IPS-NIHi7 (cell line): ENCODE results near the gene MISFA.
"Not testable (repeated sequence)": the region's sequence is repeated elsewhere in the genome, so short reads cannot be mapped to it uniquely, and the experiment has no call there.

Source experiments
- DNase-seq: peaks from one replicate; pipeline ENCODE4 v3.0.0; 2012; ENCODE audit warnings: mixed read lengths; ENCODE audit errors: extremely low spot score

MISFA gene

DNA sequence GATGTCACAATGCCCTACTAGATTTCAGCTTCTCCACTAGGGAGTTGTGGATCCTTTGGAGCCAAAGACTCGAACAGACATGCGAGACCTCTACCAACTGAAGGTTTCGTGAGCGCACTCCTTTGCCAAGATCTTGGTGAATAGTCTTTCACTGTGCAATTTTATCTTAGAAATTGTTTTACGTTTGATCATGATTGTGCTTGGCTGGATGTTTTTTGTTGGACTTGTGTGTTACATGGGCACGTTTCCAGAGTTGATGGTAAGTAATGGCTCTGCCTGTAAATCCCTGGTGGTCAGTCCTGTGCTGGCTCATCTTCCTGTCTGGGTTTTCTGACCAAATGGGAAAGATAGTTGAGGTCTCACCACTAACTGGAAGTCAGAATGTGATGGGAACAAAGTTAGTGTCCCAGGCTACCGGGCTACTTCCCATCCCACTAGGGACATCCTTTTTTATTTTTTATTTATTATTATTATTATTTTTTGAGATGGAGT, at the start of gene MISFA:
Gene MISFA (plus strand): TSS at position 51 of the 492 bp plus-strand sequence. CDS start 140 bp downstream, at position 191.
- DNase-seq: no peak

DNA sequence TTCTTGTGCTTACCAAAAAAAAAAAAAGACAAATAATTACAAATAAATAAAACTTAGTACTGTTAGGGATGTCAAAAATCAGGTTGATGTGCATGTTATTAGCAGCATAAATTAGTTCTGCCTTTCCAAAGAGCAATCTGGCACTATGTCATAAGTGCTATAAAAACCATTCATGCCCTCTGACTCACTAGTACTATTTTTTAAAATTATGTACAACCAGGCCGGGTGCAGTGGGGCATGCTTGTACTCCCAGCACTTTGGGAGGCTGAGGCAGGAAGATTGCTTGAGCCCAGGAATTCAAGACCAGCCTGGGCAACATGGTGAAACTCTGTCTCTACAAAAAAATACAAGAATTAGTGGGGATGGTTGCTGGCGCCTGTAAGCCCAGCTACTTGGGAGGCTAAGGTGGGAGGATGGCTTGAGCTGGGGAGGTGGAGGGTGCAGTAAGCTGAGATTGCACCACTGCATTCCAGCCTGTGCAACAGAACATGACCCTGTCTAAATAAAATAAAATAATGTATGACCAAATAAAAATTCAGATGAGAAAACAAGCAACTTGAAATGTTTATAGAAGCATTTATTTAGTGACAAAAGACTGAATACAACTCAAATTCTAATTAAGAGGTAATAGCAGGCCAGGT, 36.4 kb upstream of the MISFA start:
- no peak for DNase-seq

DNA sequence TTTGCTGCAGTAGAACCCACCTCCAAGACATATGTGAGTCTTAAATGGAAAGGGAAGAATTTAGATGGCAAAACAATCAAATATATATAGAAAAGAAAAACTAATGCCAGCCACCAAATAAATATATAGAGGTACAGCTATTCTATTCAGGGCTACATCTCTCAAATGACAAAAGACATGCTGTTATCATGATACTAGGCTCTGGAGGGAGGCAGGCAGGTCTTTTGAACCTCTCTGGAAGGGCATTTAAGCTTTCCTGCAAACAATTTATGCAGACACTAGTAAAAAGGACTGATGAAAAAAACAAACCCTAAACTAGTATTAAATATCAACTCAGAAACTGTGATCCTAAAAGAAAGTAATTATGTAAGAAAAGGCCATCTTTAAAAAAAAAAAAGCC, 35.4 kb upstream of the MISFA start:
- no peak for DNase-seq

DNA sequence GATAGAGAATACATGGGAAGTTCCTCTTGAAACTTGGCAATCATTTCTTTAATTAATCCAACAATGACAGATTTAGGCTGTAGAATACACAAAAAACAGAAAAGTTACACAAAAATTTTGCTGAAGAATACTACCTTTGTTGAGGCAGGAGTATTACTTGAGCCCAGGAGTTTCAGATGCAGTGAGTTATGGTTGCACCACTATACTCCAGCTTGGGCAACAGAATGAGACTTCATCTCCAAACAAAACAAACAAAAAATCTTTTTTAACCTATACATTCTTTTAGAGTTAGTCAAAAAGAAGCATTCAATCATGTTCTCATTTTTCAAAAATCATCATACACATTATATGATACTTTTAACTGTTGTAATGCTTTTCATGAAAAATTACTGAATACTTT, 33.2 kb upstream of the MISFA start:
- no peak for DNase-seq

DNA sequence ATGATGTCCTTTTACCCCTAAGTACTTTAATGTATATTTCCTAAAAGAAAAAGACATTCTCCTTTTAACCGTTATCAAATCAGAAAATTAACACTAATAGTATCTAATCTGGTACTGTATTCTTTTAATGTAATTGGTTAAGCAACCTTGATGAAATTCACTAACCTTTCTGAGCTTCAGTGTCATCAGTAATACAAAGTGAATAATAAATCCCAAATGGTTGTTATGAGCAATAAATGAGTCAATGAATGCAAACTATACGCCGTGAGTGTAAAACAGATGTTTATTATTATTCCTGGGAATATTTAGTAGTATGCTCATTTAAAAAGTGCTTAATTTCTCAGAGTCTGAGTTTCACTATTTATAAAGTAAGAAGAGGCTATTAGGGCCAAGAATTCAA, 32.5 kb upstream of the MISFA start:
- no peak for DNase-seq

DNA sequence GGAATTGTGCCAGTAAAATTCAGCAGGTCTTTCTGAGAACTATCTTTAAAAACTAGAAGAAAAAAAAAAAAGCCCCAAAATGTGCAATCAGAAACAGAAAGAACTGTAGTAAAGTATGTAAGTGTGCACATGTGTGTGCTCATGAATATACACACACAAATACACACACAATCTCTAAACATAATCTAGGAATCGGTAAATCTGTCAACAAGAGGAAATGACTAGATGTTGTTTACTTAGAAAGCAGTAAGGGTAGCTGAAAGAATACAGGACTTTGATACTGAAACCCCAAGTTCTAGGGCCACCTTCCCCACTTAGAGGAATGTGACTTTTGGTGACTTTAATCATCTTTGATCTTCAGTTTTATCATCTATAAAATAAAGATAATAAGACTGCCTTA, 24.2 kb upstream of the MISFA start:
- no peak for DNase-seq

DNA sequence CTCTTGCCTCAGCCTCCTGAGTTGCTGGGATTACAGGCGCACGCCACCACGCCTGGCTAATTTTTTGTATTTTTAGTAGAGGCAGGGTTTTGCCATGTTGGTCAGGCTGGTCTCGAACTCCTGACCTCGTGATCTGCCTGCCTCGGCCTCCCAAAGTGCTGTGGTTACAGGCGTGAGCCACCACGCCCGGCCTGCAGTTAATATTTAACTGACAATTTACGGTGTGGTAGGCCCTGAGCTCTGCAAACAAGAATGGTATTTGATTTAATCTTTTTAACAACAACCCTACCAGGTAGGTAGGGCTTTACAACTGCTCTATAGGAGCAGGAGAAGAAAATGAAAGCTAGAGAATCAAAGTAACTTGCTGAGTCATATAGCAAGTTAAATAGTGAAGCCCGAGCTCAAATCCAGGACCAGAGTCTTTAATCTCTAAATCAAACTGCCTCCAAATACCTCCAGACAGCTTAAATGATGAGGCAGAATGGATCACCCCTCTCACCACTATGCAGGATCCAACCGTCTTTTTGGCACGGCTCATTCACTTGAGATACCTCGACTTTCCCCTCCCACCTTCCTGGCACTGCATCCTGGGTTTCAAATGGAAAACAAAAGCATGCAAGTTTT, 20.5 kb upstream of the MISFA start:
- DNase-seq: no peak

DNA sequence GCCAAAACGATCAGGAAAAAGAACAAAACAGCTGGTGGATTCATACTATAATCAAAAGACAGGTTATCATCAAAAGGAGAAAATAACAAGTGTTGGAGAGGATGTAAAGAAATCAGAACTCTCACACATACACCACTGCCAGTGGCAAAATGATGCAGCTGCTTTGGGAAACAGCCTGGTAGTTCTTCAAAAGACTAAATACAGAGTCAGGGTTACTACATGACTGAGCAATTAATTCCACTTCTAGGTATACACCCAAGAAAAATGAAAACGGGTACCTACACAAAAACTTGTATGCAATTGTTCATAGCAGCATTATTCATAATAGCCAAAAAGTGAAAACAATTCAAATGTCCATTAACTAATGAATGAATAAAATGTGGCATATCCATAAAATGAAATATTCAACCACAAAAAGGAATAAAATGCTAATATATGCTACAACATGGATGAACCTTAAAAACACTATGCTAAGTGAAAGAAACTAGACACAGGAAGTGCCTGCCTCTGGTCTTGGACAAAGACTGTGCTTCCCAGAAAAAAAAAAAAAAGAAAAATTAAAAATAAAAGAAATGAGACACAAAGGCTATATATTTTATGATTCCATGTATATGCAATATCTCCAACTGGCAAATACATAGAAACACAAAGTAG, 19.3 kb upstream of the MISFA start:
- DNase-seq: no peak

DNA sequence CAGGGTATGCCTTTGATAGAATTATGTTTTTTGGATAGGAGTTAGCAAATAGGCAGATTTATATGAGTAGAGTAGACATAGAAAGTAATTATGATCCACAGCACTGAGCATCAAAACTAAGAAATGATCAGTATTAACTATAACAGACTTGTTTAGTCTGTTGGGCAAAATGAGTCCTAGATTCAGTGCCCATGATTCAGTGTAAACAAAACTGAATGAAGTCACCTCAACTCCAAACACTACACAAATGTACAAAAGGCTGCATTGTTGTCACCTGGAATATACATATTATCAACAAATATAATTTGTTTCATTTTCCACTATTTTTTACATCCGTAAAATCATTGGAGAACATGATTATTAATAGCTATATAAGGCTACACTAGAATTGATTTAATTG, 17.8 kb upstream of the MISFA start:
- no peak for DNase-seq

DNA sequence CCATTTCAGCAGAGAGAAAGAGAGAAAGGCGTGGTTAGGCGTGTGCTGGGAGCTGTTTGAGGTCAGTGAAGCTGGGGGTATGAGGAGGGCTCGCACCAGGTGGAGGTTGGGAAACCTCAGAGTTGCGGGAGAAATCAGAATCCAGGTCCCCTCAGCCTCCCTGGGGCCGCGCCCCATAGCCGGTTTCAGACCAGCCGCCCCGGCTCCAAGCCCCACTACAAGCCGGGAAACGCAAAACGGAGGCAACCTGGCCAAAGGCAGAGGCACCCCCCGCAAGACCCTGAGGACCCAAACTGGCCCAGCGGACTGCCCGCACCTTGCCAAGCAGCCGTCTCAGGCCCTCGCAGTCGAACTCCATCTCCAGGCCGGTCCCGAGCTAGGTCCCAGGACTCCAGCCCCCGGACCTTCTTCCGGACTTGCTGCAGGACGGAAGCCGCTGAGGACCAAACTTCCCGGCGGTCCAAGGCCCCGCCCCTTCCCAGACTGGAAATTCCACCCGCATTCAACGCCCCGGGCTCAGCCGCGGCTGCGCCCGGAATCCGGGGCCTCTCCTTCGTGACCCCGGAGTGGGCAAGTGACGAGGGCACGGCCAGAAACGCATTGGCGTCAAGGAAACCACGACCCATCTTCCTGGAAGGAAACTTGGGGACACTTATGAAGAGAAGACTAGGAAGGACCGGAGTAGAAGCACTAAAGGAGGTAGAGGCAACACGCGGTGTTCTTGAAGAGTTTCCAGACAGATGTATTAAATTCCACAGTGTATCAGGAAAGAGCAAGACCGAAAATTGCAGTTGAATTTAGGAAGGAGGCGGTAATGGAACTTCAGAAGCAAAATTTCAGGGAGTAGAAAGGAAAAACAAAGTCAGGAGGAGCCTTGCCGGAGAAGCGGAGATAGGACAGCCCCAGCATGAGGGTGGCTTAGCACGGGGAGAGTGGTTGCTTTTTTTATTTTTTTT, 11.0 kb upstream of the MISFA start, which contains the start of gene UEVLD:
Gene UEVLD (minus strand): TSS at position 438 of the 956 bp plus-strand sequence. CDS start 80 bp downstream, at position 358.
- peak; percentile 95 for DNase-seq

DNA sequence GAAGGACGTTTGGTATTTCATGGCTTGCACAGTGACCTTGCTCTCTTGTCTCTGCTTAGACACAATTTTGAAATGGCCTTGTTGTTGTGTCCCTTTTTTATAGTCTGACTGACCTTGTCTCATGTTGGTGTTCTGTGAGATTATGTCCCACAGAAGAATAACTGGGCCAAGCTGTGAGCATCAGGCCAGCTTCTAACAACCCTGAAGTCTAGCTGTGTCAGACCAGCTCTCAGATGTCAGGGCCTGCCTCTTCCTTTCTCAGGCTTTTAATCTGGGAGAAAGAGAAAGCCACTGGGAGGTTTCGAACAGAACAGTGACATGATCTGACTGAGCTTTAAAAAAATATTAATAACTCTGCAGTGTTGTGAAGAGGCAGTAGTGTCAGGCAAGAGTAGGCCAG, 9.0 kb upstream of the MISFA start:
- DNase-seq: no peak

DNA sequence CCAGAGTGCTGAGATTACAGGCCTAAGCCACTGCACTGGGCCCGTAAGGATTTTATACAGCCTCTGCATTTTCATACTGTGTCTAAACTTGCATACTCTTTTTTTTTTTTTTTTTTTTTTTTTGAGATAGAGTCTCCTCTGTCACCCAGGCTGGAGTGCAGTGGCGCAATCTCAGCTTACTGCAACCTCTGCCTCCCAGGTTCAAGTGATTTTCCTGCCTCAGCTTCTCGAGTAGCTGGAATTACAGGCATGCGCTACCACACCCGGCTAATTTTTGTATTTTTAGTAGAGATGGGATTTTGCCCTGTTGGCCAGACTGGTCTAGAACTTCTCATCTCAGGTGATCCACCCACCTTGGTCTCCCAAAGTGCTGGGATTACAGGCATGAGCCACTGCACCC, 5.5 kb upstream of the MISFA start:
- not testable (repeated sequence) for DNase-seq

DNA sequence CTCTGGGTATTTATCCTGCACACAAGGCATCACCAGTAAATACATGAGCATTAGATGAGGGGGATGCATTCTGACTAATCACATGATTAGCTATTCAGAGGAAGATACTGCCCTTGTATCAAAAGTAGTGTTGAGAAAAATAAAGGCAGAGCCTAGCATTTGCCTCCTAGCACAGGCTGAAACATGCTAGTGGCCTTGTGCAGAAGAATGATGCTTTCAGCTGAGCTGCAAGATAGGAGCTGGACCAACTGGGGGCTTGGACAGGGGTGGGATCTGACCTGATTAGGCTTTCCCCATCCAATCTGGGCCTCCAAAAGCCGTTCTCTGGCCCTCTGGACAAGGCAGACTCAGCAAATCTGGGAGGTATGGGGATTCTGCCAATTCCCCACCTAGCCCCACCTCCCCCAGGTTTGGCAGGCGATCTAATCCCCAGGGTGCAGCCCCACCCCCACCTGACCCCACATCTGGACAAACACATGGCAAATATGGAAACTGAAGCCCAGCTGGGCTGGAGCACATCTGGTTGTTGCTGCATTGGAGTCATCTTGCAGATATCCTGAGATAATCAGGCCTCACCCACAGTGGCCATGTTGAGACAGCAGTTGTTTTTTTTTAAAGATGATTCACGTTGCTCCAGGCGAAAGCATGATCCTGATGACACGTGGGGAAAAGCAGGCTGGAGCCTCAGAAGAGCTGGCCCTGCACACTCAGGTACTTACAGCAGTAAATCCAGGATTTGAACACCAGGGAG, 4.4 kb upstream of the MISFA start:
- DNase-seq: no peak

DNA sequence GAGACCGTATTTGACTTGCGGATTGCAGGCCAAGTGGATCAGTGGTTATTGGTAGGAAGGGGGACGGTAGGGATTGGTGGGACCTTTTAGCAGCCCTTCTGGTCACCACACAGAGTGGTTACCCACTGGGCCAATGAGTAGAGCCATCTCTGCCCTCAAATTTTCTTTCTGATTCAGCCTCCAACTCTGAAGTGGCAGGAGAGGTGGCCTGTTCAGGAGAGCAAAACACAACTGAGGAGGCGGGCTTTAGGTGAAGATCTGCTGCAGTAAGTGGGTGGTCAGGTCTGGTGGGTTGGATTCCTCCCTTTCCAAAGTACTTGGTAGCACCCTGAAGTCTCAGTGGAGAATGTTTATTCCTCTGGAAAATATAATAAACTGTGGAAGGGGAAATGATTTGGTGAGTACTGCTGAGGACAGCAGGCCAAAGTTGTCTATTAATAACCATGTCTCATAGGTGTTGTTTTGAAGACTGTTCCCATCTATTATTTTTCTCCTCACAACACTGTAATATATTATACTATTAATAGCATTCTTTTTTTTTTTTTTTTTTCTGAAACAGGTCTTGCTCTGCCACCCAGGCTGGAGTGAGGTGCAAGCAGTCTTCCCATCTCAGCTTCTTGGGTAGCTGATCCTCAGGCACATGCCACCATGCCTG, 1.5 kb downstream of the MISFA start:
- no peak for DNase-seq

DNA sequence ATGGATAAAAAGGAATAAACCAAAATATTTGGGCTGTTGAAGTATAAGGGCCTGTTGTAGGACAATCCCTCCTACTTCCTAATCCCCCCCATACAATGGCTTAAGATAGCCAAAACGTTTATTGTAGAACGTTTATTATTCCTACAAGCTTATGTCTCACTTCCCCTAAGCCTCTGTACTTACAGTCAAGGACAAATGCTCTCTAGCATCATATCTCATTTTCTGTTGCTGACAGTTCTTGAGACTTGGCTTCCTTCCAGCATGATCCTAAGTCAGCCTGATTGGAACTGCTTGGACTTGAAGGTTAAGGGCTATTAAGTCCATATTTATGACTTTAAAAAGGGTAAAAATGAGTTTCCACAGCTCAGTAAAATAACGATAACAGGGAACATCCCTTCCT, 8.8 kb downstream of the MISFA start:
- no peak for DNase-seq

DNA sequence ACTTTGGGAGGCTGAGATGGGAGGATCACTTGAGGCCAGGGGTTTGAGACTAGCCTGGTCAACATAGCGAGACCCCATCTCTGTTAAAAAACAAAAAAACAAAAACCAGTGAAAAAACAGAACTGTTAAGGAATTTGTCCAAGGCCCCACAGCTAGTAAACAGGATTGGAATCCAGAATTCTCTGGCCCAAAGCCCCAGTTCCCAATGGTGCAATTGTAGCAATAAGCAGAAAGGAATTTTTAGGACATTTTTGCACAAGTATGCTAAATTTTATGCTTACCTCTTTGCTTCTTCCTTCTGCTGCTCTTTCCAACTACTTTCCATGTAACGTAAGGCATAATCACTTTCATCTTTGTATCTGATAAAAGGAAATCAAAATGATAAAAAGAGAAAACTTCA, 11.6 kb downstream of the MISFA start:
- DNase-seq: no peak

DNA sequence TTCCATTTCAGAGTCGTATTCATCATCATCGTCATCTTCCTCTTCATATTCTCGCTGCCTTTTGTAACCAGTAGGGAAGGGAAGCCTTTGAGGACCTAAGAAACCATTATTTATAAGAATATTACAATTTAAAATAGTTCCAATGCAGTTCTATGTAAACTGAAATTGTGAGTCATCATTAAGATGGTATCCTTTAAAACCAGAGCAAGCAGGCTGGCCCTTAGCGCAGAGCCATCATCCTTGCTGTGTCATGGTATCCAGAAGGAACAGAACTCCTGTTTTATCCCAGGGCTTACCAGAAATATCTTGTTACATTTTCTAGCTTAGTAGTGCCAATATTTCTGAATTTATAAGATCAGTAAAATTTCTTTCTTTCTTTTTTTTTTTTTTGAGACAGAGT, 12.8 kb downstream of the MISFA start:
- no peak for DNase-seq

DNA sequence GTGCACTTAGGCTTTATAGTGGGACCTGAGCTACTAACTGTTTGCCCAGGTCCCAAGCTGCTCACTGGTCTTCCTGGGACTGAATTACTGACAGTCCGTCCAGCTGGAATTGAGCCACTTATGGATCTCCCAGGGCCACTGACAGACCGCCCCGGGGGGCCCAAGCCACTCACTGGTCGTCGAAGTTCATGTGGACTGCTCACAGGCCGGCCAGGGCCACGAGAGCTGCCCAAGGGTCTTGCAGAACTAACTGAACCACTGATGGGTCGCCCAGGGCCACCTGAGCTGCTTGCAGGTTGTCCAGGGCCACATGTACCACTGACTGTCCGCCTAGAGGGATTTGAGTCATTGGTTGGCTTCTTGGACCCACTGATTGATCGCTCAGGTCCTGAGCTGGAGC, 15.1 kb downstream of the MISFA start:
- no peak for DNase-seq

DNA sequence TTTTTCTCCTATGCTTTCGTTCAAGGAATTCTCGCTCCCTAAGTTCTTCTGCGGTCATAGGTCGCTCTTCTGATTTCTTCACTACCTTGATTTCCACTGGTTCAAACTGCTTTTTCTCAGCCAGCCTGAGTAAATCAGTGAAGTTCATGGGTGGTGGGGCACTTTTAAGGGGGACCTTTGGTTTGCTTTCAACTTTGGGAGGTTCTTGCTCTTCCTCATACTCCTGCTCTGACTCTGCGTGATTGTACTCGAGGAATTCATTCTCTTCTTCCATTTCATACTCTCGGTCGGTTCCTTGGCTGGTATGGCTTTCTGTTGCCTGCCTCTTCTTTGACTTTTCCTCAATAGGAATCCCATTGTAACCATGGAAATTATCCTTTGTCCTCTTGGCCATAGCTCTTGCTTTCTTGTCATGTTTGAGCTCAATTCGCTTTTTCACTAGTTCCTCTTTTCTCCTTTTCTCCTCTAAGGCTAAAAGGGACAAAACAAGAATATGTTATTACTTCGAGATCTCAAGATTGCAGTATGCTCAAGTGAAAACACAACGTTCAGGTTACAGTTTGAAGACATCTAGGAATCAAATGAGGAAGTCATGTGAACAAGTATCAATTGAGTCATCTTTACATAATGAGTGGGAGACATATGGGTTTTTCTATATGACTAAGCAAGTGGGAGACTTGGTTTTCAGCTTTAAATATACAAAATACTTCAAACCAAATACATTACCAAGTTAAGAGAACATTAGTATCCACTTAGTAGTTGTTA, 16.2 kb downstream of the MISFA start:
- DNase-seq: no peak
